ENCODE data around the gene CD2BP2.
A peak's percentile ranks its signal among the peaks of the same experiment; 100 is the strongest.
"Not testable (repeated sequence)": the region's sequence is repeated elsewhere in the genome, so short reads cannot be mapped to it uniquely, and the experiment has no call there.

The CD2BP2 gene

DNA sequence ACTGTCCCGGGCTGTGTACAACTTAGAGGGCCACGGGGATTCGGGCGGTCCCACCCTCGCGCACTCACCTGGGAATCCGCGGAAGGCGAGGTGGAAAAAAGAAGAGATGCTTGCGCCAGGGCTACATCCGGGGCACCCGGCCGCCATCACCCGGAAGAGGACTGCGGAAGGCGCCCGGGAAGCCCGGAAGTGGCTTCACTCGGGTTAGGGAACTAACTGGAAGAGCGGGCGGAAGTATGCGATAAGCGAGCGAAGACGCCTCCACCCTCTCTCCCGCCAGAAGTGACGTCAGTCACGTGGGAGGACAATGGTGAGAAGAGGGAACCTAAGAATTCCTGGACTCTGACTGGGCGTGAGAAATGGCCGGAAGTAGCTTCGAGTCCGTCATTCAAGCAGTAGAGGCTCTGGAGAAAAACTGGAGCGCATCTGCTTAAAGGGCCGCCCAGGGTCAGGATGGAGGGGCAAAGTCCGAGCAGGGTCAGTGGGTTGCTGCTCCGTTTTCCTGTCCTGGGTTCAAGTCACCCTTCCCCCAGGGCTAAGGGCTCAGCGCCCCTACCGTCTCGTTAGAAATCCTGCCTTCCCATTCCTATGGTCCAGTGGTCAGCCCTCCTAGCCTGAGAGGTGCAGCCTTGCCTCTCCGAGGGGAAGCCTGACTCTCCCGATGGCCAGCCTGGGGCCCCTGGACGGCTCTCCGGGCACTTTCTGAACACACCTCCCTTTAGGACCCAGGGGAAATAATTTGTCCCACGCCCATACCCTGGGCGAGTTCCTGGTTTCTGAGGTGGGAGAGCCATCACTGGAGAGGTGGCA is at the start of gene CD2BP2:
Gene CD2BP2 (minus strand): TSS at position 165 of the 810 bp plus-strand sequence. CDS start 627 bp downstream, outside the sequence.
- peak; percentile 94 for DNase-seq
- ATAC-seq, result peak; percentile 79

- DNase-seq (no peak), ATAC-seq (no peak)
Measured at GRCh38 chr16:30401768-30402425, 46.8 kb upstream of the CD2BP2 start.

GRCh38 chr16:30399435-30400186 is 44.5 kb upstream of the CD2BP2 start:
- DNase-seq (no peak), ATAC-seq (no peak)

GRCh38 chr16:30398661-30399434 is 43.7 kb upstream of the CD2BP2 start:
- ATAC-seq (no peak), DNase-seq (no peak)

DNA sequence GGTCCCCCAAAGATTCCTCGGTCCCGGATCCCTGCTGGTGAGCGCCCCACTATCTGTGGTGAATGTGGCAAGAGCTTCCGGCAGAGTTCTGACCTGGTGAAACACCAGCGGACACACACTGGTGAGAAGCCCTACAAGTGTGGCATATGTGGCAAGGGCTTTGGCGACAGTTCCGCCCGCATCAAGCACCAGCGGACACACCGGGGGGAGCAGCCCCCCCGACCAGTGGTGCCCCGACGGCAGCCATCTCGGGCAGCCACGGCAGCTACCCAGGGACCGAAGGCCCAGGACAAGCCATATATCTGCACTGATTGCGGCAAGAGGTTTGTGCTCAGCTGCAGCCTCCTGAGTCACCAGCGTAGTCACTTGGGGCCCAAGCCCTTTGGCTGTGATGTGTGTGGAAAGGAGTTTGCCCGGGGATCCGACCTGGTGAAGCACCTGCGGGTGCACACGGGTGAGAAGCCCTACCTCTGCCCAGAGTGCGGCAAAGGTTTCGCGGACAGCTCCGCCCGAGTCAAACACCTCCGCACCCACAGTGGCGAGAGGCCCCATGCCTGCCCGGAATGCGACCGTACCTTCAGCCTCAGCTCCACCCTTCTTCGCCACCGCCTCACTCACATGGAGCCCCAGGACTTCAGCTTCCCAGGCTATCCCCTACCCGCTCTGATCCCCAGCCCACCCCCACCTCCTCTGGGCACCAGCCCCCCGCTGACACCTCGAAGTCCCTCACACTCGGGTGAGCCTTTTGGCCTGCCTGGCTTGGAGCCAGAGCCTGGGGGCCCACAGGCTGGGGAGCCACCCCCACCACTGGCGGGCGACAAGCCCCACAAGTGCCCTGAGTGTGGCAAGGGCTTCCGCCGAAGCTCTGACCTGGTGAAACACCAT is 42.9 kb upstream of the CD2BP2 start:
- ATAC-seq, result no peak
- no peak for DNase-seq

DNA sequence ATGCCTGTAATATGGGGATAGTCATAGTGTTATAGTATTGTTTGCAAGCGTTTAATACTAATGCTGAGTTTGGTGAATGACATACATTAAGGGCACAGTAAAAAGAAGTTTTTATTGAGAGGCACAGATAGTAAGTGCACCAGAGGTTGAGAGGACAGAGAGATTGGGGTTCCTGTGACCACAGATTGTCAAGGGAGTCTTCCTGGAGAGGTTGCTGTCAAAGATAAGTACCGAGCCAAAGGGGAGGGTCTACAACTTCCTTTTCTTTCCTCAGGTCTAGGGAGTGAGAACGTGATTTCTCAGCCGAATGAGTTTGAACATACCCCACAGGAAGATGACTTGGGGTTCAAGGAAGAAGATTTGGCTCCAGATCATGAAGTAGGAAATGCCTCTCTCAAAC is 41.9 kb upstream of the CD2BP2 start:
- no peak for ATAC-seq
- no peak for DNase-seq

- ATAC-seq, DNase-seq: not testable (repeated sequence)
Measured at GRCh38 chr16:30396627-30397026, 41.5 kb upstream of the CD2BP2 start.

GRCh38 chr16:30395992-30396585 is 41.0 kb upstream of the CD2BP2 start:
- ATAC-seq (no peak), DNase-seq (no peak)

- ATAC-seq (peak; percentile 64), DNase-seq (peak; percentile 73)
Measured at GRCh38 chr16:30395155-30395991, 40.3 kb upstream of the CD2BP2 start, which contains the start of gene ZNF48. TSS of gene ZNF48 (plus strand) at chr16:30395420. CDS start at chr16:30395795, 375 bp downstream.

DNA sequence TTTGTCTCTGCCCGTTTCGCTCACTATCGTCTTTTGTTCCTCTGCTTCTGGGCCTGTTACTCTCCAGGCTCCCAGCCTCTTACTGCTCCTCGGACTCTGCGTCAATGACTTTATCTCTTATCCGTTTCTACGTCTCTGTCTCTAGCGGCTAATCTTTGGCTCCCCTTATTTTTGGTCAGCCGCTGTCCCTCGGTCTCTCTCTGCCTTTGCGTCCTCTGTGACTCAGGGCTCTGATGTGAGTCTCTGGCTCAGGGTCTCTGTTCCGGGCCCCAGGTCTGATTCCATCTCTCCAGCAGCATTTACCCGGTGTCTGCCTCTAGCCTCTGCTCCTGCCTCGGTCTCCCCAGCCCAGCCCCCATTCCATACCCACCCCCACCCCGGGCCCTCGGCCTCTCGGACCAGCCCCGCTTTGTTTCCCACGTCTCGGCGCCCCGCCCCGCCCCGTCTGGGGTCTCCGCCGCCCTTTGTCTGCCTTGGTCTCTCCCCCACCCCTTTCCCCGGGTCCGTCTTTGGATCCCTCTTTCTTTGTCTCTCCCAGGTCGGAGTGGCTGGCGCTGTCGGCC is 39.6 kb upstream of the CD2BP2 start:
- no peak for DNase-seq

GRCh38 chr16:30383521-30383920 is 28.4 kb upstream of the CD2BP2 start:
- no peak for DNase-seq
- no peak for ATAC-seq

More for the DNA sequence above, 39.6 kb upstream of the CD2BP2 start:
- ATAC-seq, result no peak

DNA sequence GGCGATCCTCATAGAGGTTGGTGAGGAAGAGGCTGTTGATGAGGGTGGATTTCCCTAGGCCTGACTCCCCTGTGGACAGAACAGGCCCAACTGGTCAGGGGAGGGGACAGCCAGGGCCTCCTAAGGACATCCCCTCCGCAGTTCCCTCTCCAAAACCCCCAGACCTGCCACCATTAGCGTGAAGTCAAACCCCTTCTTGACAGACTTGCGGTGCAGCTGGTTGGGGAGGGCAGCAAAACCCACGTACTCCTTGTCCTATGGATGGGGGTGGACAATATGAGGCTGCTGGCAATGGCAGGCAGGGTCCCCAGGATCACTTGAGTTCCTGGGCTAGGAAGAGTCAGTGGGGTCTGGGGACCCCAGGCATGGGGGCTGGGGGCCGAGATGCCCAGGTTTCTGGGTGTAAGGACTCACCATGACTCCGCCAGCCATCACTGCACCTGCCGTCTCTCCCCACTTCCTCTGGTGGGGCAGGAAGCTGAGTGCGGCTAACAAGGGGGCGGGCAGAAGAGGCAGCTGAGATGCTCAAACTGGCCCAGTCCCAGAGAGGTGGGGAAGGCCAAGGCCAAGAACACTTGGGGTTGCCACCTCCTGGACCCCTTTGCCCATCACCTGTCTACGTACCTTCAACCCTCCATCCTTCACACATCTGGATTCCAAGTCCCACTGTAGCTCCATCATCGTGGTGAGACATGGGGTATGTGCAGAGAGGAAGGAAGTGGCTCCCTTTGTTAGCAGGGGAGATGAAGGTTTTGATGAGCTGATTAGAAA is 27.2 kb upstream of the CD2BP2 start, which contains the start of gene SEPTIN1:
Gene SEPTIN1 (minus strand): TSS at position 451 of the 771 bp plus-strand sequence. CDS start 19 bp downstream, at position 432.
- DNase-seq (peak; percentile 82), ATAC-seq (peak; percentile 40)

DNA sequence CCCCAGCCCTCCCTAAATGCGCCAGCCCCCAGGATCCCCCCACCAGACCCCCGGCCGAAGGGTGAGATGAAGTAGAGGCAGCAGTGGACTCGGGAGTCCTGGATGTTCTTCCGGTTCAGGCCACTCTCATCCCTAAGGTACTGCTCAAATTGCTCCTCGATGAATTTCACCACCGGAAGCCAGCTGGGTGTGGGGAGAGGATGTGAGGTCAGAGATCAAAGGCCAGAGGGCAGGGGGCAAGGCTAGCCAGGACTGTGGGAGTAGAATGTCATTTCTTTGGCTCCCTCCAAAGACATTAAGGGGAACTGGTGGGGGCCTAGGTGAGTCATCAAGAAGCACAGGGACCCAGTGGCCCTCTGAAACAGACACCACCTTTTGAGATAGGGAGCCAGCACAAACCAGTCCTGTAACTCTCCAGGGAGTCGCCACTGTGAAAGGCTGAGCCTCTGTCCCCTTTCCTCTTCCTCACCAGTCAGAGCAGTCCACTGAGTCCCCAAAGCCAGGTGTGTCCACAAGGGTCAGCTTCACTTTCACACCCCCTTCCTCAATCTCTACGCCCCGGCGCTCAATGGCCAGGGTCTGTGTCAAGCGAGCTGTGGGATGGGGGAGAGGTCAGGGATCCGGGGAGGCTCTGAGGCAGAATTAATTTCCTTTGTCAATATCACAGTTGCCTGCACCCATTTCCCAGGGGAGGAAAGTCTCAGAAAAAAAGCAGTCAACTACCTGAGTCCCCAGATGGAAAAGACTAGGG is 26.4 kb upstream of the CD2BP2 start:
- ATAC-seq (no peak), DNase-seq (no peak)

DNA sequence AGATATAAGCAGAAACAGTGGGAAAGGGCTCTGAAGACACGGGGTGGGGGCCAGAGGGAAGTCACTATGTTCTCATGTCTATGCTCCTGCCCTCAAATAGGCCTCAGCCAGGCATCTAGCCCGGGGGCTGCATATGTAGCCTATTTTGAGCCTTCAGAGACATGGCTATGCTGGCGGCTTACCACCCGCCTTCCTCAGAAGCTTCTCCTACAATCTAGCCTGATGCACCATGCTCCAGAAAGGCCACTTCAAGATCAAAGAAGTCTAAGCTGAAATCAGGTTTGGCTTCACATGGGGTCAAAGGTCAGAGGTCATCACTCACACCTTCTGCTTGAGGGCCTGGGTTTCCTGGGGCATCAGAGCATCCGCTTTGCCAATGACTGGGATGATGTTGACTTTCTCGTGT is 25.7 kb upstream of the CD2BP2 start:
- ATAC-seq (no peak), DNase-seq (no peak)

GRCh38 chr16:30380072-30380802 is 25.1 kb upstream of the CD2BP2 start:
- ATAC-seq, result no peak
- no peak for DNase-seq

- ATAC-seq, result no peak
Measured at GRCh38 chr16:30379158-30379783, 24.2 kb upstream of the CD2BP2 start.

More at GRCh38 chr16:30379158-30379783, 24.2 kb upstream of the CD2BP2 start:
- no peak for DNase-seq

Data from stimulated activated naive CD8-positive, alpha-beta T cell treated with anti-CD3 and anti-CD28 coated beads, Interleukin-15, Interleukin-2, amounts not matched to agents 100 U/mL and 50 U/mL, for 24 hours (primary cell).